ENCODE results near the gene CD44. TPM values are rescaled to one million over a fixed set of nuclear protein-coding genes. Genes with fewer than 3 reads are reported as not detected.
A peak's percentile ranks its signal among the peaks of the same experiment; 100 is the strongest.

The CD44 gene
- total RNA-seq, 2 donors from 2014 or later, result 321 to 613 TPM

- H3K9me3 ChIP-seq, result no peaks in the 10 kb centered on the region
- ATAC-seq (ENCODE audit: insufficient number of reproducible peaks, low FRiP score, low read depth) (no peak), DNase-seq (ENCODE audit: low spot score) (no peak)
- no peaks in the 10 kb centered on the region for H3K36me3 ChIP-seq
- H3K27ac ChIP-seq, result no peak overlapping the region
- no peak for TF ChIP-seq CTCF (IDR thresholded peaks at IDR 0.05)
- H3K4me3 ChIP-seq, result no peak overlapping the region
- H3K27me3 ChIP-seq (replicated peaks; ENCODE audit: insufficient read depth), result no peaks in the 10 kb centered on the region
- H3K4me1 ChIP-seq (ENCODE audit: control insufficient read depth in 1 of 2, low read depth in 2 of 2), result peaks cover 0 to 19% of the 10 kb centered on the region in 2 donors
Measured at GRCh38 chr11:35237351-35237750, 98.4 kb downstream of the CD44 start.

DNA sequence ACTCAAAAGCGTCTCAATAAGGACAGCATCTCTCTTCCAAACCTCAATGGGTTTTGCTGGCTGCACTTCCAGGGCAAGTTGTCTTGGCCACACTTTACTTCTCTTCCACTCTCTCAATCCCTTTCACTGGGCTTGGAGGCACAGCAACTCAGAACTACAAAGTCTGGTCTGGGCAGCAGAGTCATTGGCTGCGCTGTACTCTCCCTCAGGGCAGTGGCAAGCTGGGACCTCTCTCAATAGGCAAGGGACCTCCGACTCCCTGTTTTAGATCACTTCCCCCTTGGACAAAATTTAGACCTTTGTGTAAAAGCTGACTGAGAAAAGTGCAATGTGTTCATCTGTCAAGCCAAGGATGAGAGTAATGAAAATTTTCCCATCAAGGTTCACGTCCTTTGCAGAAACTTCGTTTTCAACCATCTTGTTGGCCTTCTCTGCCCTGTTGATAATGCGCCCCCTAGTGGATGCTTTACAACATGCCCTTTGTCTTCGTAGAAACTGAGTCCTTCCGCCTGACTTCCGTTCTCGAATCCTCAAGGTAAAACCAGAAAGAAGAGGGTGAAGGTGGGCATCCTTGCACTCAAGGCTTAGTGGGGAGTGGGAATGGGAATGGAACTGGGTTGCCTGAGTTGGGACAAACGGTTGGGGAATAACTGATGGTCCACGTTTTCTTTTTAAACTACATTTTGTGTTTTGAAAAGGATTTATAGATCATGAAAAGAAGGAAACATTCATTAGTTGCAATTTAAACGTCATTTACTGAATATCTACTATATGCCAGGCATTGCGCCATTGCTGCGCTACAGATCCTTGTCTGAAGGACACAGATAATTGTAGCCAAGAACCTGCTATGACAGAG lies 99.1 kb downstream of the CD44 start:
- Histone ChIP-seq H3K27me3 (replicated peaks; ENCODE audit: insufficient read depth) (no peaks in the 10 kb centered on the region), H3K4me1 (ENCODE audit: control insufficient read depth in 1 of 2, low read depth in 2 of 2) (peaks cover 0 to 14% of the 10 kb centered on the region in 2 donors), H3K27ac (no peak overlapping the region), H3K9me3 (no peaks in the 10 kb centered on the region), H3K36me3 (no peaks in the 10 kb centered on the region), H3K4me3 (no peak overlapping the region)
- ATAC-seq (ENCODE audit: insufficient number of reproducible peaks, low FRiP score, low read depth) (no peak), DNase-seq (ENCODE audit: low spot score) (no peak)
- peak; percentile 56 for TF ChIP-seq CTCF (IDR thresholded peaks at IDR 0.05)

GRCh38 chr11:35238882-35239281 lies 99.9 kb downstream of the CD44 start:
- no peaks in the 10 kb centered on the region for H3K36me3 ChIP-seq
- H3K4me3 ChIP-seq, result no peak overlapping the region
- peak overlapping the region; percentile 9 to 24 for H3K27ac ChIP-seq
- TF ChIP-seq CTCF (IDR thresholded peaks at IDR 0.05), result no peak
- ATAC-seq (ENCODE audit: insufficient number of reproducible peaks, low FRiP score, low read depth) (no peak), DNase-seq (ENCODE audit: low spot score) (no peak)
- no peaks in the 10 kb centered on the region for H3K9me3 ChIP-seq
- peaks cover 0 to 6% of the 10 kb centered on the region in 2 donors for H3K4me1 ChIP-seq (ENCODE audit: control insufficient read depth in 1 of 2, low read depth in 2 of 2)
- H3K27me3 ChIP-seq (replicated peaks; ENCODE audit: insufficient read depth), result no peaks in the 10 kb centered on the region

DNA sequence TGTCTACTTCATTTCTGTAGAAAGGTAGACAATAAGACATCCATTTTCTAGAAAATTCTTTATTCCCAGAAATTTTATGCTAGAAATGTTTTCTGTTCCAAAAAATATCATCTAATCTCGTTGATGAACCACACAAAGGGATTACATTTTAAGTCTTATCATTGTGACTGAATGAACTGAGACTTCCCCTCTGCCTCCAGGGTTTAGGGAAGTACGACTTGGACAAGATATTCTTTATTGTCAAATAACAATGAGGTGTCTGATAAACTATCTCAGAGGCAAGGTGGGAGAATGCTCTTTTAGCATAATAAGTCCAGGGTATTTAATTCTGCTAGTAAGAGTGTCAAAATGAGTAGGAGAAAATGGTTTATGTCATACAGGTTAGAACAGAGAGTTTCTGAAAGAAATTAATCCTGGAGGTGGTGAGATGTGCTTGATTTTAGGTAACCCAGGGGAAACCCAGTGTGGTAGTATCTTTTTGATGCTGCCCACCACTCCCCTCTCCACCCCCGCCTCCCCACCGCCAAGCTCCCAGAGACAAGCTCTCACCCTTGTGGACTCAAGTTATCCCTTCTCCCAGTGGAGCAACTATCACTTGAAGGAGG lies 100.6 kb downstream of the CD44 start:
- peaks cover 0 to 5% of the 10 kb centered on the region in 2 donors for H3K4me1 ChIP-seq (ENCODE audit: control insufficient read depth in 1 of 2, low read depth in 2 of 2)
- no peak for TF ChIP-seq CTCF (IDR thresholded peaks at IDR 0.05)
- ATAC-seq (ENCODE audit: insufficient number of reproducible peaks, low FRiP score, low read depth) (no peak), DNase-seq (ENCODE audit: low spot score) (no peak)
- H3K9me3 ChIP-seq, result no peaks in the 10 kb centered on the region
- H3K4me3 ChIP-seq, result no peak overlapping the region
- H3K36me3 ChIP-seq, result no peaks in the 10 kb centered on the region
- H3K27me3 ChIP-seq (replicated peaks; ENCODE audit: insufficient read depth), result no peaks in the 10 kb centered on the region
- H3K27ac ChIP-seq, result peak overlapping the region in 1 of 2 donors; percentile 9

DNA sequence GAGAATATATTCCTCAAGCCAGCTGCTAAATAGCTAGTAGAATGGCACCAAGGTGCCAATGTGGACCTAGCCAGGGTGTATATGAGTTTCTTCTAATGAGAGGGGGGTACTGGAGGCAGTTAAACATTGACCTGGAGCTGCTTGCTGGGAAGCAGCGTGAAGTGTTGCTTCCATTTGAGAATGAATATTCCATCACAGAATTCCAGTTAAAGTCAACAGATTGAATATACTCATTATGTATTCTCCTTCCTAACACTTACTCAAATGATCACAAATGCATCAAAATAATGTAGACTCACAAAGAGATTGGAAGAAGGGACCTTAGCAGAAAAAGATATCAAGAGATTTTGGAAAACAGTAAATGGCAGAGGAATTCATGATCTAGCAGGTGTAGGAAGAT lies 102.1 kb downstream of the CD44 start:
- H3K4me1 ChIP-seq (ENCODE audit: control insufficient read depth in 1 of 2, low read depth in 2 of 2), result peaks cover under 1 to 10% of the 10 kb centered on the region in 2 donors
- no peak overlapping the region for H3K27ac ChIP-seq
- no peak for TF ChIP-seq CTCF (IDR thresholded peaks at IDR 0.05)
- H3K9me3 ChIP-seq, result no peaks in the 10 kb centered on the region
- DNase-seq (ENCODE audit: low spot score) (no peak), ATAC-seq (ENCODE audit: insufficient number of reproducible peaks, low FRiP score, low read depth) (no peak)
- no peak overlapping the region for H3K4me3 ChIP-seq
- H3K27me3 ChIP-seq (replicated peaks; ENCODE audit: insufficient read depth), result no peaks in the 10 kb centered on the region
- no peaks in the 10 kb centered on the region for H3K36me3 ChIP-seq

Measured in thoracic aorta (tissue), 2 donors.